GM19372 (cell line): ENCODE results near the gene ARID3C.
A peak's percentile ranks its signal among the peaks of the same experiment; 100 is the strongest.

ENCODE experiments used
- ATAC-seq: cut with Tn5 transposase; IDR thresholded peaks from one replicate; pipeline ENCODE4 v1.9.1; 2021; ENCODE audit warnings: mild to moderate bottlenecking, low read depth, moderate library complexity; ENCODE audit not compliant: unreplicated experiment

Gene ARID3C, protein sequence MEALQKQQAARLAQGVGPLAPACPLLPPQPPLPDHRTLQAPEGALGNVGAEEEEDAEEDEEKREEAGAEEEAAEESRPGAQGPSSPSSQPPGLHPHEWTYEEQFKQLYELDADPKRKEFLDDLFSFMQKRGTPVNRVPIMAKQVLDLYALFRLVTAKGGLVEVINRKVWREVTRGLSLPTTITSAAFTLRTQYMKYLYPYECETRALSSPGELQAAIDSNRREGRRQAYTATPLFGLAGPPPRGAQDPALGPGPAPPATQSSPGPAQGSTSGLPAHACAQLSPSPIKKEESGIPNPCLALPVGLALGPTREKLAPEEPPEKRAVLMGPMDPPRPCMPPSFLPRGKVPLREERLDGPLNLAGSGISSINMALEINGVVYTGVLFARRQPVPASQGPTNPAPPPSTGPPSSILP

DNA sequence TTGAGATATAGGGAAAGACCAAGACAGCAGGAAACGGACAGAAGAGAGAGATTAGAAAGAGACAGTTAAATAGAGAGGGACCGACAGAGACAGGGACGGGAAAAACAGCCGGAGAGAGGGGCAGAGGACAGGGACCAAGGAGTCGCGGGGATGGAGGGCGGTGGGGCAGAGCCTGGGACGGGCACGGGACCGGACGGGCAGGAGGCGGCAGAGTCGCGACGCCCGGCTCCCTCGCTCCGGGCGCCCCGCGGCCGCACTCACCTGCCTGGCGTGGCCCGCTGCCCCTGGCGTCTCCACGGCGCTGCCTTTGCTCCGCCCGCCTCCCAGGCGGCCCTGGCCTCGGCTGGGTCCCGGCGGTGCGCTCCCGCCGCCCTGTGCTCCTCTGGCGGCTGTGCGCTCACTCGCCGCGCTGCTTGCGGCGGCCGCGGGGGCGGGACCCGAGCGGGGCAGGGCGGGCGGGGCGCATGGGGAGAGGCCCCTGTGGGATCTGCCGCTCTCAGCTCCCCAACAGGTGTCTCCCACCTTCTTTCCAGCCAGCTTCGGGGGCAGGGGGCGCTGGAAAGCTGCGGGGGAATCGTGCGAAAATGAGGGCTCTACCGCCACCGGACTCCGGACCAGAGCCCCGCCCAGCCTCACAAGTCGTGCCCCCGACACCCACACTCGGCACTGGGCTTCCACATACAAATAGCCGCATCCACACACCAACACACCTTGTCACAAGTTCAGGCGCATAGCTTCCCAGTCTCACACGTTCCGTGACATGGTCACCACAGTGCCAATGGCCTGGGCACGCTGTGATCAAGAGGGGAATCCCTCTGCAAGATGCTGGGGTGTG lies at the start of gene ARID3C:
Gene ARID3C (minus strand): TSS at position 411 of the 835 bp plus-strand sequence. CDS start 1,052 bp downstream, outside the sequence.
- no peak for ATAC-seq

DNA sequence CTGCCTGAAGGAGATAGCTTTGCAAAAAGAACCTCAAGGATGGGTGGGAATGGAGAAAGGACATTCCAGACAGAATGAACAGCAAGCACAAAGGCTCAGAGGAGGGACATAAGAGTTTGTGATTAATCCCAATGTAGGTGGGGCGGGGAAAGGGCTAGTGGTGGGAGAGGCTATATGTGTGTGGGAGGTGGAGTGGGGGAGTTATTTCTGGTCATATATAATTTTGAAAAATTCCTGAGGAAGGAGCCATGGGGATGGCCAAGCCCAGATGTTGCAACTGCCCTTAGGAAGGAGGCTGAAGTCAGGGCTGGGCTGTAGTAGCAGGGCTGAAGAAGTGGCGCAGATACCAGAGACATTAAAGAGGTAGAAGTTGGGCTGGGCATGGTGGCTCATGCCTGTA lies 47.0 kb upstream of the ARID3C start:
- no peak for ATAC-seq

DNA sequence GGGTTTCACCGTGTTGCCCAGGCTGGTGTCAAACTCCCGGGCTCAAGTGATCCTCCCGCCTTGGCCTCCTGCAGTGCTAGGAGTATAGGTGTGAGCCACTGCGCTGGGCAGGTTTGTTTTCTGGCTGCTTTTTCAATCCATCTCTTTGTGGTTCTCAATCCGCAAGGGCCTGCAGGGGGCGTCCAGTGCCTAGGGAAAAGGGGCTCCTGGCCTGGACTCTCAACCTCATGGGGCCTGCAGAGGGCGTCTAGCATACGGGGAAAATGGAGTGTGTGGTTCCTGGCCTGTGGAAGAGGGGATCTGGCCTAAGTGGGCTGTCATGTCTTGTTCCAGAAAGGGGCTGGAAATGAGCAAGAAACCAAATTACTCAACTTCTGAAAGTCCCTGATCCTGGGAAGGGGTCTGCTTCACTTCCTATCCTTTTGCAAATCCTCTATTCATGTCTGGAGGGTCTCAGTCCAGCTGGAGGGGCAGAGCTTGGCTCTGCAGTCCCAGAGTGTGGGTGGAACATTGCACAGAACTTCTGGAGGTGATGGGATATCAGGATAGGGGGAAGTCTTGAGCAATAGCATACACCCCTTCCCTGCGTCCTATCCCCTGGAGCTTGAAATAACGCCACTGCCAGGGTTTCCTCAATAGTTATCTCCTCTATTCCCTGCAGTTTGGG lies 46.3 kb upstream of the ARID3C start:
- ATAC-seq = no peak

DNA sequence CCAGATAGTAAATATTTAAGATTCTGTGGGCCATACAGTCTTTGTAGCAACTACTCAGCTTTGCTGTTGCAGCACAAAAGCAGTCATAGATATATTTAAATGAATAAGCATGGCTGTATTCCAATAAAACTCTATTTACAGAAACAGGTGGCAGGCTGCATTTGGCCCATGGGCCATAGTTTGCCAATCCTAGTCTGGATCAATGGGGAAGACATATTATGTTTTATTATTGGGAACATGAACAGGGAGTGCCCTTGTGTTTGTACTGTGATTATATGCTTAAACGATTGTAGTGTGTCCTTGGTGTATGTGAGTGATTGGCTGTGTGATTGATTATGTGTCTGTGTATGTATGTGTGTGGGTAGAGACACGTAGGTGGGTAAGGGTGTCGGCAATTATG lies 45.6 kb upstream of the ARID3C start:
- ATAC-seq = no peak

DNA sequence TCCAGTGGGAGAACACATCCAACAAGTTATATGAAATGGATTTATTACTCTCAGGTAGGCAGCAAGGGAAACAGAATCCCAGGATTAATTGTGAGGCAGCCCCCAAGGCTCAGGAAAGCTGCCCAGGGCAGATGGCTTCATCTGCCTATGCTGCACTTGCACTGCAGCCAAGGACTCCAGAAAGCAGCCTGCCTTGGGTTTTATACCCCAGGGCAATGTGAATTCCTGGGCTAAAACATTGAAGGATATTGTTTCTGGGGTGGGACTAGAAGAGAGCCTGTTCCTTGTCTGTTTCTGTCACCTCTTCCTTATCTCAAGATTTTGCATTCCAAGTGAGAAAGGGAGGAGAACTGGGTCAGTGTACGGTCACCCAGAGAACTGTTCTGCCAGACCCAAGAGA lies 42.4 kb upstream of the ARID3C start:
- ATAC-seq = no peak

DNA sequence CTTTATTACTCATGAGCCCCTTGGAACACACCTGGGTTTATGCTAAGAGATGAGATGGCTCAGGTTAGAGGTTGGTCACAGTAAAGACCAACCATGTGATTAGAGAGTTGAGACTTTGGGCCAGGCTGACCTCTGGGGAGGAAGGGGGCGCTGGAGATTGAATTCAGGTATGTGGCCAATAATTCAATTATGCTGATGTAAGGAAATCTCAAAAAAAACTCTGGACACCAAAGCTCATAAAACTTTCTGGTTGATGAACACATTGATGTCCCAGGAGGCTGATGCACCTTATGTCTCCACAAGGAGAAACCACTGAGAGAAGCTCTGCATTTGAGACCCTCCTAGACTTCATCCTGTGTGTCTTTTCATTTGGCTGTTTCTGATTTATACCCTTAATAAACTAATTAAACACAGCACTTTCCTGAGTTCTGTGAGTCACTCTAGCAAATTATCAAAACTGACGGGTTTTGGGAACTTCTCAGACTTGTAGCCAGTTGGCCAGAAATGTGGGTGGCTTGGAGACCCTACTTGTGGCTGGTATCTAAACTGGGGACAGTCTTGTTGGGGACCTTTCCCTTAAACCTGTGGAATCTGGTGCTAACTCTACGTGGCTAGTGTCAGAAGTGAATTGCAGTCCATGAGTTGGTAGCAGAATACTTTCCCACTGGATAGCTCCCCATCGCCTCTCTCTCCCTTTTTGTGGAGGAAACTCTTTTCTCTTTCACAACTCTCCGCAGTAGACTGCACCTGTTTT lies 41.1 kb upstream of the ARID3C start:
- ATAC-seq = no peak

DNA sequence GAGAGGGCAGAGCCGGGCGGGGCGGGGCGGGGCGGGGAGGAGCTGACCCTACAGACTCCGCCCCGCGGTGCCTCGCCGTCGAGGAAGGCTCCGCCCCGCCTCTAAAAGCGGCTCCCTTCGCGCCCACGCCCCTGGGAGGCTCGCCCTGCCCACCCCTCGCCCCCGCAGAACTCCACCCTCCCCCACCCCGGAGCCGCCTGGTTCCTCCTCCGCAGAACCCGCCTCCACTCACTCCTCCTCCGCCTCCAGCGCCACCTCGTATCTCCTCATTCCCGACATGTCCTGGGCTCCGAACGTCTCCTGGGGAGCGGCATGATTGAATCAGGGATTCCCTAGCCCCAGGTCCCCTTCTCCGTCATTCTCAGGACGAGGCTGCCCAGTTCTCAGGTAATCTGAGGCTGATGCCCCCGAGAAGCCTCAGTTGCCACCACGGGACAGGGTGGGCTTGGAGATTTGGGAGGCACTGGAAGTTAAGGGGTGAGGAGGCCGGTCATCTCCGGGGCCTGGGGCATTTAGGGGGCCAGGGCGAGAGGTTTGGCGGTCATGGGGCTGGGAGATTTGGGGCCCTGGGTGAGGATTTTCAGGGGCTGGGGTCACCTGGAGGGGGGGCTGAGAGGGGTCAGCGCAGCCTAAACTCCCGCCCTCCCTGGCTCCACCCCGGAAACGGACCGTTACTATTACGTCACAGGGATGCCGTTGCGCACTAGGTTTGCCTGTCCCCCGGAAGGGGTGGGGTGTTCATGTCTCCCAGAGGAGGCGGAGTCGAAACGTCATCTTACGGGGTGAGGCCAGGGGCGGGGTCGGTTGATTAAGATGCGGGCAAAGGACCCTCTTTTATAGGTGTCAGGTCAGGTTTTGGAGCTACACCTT lies 36.8 kb upstream of the ARID3C start:
- peak; percentile 73 for ATAC-seq

DNA sequence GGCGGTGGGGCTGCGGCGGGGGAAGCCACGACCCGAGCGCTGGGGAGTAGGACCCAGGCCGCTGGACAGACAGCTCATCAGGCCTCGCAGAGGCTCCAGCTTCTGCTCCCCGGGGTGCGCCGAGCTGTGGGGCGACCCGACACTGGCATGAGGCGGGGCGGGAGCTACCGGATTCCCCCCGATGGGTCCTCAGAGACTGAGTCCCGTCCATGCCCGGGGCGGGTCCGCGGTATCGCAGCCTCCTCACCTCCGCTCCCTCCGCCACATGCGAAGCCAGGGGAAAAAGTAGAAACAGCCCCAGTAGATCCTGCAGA lies 36.2 kb upstream of the ARID3C start:
- peak; percentile 5 for ATAC-seq

DNA sequence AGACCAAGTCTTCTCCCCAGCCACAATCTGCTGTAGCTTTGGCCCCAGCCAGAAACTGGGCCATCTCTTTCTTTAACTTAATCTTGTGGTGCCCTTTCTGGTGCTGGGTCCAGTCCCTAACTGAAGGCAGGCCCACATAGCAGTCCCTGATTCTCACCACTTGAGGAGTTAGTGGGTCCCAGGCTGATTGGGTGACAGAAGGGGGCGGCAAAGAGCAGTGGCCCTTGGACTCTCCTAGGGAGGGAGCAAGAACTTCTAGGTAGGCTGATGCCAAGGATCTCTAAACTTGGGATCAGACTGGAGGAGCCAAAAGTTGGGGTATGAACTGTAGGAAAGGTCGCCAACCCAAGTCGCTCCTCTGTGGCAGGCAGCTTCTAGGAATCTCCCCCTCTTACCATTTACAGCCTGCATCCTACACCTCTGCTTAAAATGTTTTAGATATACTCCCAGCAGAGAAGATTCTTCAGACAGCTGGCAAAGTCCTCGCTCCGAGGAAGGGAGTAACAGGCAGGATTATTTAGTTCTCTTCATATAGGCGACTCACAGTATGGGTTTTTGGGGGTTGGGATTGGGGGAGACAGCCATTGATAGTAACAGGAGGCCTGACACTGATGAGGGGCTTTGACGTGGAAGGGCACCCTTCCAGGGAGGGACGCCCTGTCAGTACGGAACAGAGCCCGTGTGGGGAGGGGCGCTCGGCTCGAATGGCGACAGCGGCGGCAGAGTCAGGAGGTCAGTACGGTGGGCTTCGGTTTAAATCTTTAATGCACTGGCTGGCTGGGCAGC lies 35.6 kb upstream of the ARID3C start:
- peak; percentile 52 for ATAC-seq

DNA sequence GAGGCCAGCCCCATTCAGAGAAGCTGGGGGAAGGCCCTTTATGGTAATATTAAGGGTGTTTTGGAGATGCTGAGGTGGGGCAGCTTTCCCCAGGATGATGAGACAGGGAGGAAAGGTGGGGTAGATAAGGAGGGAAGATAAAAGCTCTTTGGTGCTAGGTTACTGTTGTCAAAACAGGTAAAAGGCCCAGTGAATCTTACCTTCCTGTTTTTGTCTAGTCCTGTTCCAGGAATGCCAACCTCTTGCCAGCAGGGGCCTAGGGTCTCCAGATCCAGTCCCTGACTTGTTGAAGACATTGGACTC lies 34.4 kb upstream of the ARID3C start:
- ATAC-seq = no peak

DNA sequence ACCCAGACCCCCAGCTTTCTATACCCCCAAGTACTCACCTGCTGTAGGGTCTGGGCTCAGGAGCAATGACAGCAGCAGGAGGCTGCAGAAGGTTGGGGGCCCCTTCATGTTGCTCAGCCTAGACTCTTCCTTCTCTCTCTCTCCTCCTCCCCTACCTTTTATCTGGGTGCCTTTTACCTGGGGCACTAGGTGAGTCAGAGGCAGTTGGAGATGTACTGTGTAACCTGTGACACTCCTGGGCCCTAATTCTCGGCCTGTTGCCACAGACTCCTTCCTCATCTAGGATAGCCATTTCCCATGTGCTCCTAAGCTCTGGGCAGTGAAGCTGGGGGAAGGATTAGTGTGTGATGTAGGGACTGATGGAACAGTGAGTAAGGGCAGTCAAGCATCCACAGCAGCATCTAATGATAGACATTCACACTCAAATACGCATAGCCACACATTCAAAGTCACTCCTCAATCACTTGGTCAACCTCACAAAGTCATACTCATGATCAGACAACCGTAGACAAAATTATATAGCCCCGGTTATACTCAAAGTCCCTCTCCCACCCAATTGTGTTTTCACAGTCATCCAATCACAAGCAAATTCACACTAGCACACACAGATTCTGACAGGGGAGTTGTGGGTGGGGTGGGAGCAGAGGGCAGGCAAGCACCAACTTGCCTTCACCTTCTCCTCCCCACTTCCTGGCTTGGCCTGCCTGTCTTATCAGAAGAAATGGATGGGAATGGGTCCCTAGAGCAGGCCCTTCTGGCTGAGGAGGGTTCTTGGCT lies 33.8 kb upstream of the ARID3C start, which contains the start of gene CCL27:
Gene CCL27 (minus strand): TSS at position 132 of the 777 bp plus-strand sequence. CDS start 24 bp downstream, at position 108.
- no peak for ATAC-seq

DNA sequence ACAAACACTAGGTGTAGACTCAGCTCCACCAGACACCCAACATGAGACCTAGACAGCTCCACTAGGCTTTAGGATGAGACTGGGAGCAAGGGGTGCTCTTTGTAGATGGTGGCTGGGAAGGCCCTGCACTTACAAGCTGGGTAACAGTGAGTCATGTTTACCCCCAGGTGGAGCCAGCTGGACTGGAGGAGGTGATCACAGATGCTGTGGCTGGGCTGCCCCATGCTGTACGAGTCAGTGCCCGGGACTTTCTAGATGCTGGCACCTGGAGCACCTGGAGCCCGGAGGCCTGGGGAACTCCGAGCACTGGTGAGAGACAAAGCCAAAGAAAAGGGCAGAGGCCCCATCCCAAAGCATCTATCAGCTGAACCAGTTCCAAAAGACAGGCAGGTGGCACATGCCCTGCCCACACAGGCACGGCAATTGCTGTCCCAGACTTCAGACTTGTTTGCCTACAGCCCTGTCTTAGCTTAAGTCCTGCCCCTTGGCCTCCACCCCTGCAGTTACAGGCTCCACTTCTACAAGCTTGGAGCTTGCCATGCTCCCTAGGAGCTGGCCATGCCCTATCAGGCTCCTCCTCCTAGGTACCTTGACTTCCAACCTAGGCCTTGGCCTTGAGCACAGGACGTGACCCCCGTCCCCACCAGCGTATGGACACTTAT lies 30.9 kb upstream of the ARID3C start:
- no peak for ATAC-seq

DNA sequence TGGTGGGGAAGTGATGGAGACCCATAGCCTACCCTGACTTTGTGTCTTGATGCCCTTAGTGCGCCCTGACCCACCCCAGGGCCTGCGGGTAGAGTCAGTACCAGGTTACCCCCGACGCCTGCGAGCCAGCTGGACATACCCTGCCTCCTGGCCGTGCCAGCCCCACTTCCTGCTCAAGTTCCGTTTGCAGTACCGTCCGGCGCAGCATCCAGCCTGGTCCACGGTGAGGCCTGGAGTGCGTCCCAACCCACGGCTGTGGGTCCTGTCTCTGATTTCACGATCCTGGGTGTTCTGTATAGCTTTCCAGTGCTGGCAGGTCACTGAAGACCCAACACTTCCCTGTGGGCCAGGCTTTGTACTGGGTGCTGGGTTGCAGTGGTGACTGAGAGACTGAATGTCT lies 29.6 kb upstream of the ARID3C start:
- ATAC-seq = no peak

DNA sequence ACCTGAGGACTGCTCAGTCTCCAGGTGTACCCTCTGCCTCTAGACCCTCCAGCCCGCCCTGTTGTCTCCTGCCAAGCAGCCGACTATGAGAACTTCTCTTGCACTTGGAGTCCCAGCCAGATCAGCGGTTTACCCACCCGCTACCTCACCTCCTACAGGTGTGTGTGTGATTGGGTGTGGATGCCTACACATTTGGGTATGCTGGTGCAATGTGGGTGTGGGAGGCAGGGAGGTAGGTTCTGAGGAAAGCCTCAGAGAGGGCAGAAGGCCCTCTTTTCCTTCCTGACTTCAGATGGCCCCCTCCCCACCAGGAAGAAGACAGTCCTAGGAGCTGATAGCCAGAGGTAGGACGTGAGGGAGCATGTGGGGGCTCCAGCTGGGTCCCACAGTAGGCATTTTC lies 28.1 kb upstream of the ARID3C start:
- no peak for ATAC-seq

DNA sequence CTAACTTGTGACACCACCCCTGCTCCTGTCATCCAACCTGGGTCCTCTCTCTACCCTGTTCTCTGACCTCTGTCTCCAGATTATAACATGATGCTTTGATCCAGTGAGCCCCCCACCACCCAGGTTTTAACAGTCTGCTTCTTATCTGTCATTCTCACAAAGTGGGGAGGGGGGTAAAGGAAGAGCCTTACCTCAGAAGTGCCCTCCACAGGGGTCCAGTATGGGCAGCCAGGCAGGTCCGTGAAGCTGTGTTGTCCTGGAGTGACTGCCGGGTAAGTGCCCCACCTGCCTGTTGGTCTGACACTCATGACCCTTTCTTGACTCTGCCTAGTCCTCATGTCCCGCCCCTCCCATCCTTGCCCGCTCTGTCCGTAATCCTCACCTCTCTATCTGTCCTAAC lies 26.5 kb upstream of the ARID3C start:
- ATAC-seq = no peak

DNA sequence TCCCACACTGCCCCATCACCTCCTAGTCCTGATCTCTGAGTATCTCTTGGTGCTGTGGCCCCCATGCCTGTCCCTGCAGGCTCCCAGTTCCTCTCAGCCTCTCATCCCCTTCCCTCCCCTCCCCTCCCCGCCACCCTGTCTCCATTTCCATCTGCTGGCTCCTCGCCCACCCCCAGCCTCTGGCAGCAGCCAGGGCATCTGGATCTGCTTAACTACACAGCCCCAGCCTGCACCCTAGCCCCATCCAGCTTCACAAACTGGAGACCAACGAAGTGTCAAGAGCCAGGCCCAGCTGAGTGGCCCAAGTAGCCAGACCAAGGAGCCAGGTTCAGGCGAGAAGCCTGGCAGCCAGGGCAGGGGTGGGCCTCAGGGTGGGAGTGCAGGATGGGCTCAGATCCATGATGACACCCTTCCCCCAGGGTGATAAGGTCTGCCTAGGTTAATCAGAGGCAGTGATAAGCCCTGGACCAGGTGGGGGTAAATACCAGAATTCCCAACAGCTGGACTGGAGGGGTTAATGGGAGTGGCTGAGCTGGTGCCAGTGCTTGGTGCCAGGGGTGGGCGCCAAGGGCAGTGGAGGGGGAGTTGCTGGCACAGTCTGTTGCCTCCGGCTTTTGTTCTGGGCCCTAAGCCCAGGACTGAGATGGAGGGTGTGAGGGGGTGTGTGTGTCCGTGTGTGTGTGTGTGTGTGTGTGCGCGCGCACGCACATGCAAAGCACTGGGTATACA lies 25.6 kb upstream of the ARID3C start:
- no peak for ATAC-seq
